HepG2 (cell line): ENCODE results near the gene SEMA5B.

Source experiments
- EZH2 ChIP-seq: conservative IDR thresholded peaks from 2 replicates; pipeline ENCODE4 v1.6.1; 2012; ENCODE audit warnings: mild to moderate bottlenecking, low read depth, low read length, moderate library complexity
- HNRNPK ChIP-seq: fragments of 200-400 bp; formaldehyde crosslinking; IDR thresholded peaks from 2 replicates; pipeline ENCODE4 v1.6.1; 2018; ENCODE audit warnings: low read length, low read depth, moderate library complexity, mild to moderate bottlenecking; ENCODE audit not compliant: poor library complexity, severe bottlenecking
- HOXA9 ChIP-seq: sonication (generic); formaldehyde crosslinking; IDR thresholded peaks from 2 replicates; pipeline ENCODE4 v1.8.1; 2022; ENCODE audit warnings: missing genetic modification reagents, mild to moderate bottlenecking, moderate library complexity, borderline replicate concordance
- RXRA ChIP-seq: sonication (generic); formaldehyde crosslinking; IDR thresholded peaks from 2 replicates; pipeline ENCODE4 v1.5.1; 2020; ENCODE audit warnings: missing genetic modification reagents
- TARDBP ChIP-seq: sonication (generic); formaldehyde crosslinking; IDR thresholded peaks from 2 replicates; pipeline ENCODE4 v1.8.0; 2022; ENCODE audit warnings: mild to moderate bottlenecking, missing genetic modification reagents
- TCF12 ChIP-seq, 2 experiments: fragments of 450-650 bp in 1 of 2; sonication (generic) in 1 of 2; formaldehyde crosslinking in 1 of 2; IDR thresholded peaks; 2 replicates each; pipeline versions ENCODE4 v1.6.1 to v1.8.0; 2017 to 2022; ENCODE audit warnings: antibody characterized with exemption in 1 of 2, mild to moderate bottlenecking in 1 of 2, missing genetic modification reagents in 1 of 2, moderate library complexity in 1 of 2
- TF ChIP-seq, protein P1 (sequence below): sonication (generic); formaldehyde crosslinking; IDR thresholded peaks from 2 replicates; pipeline ENCODE4 v1.5.0; 2020; ENCODE audit warnings: mild to moderate bottlenecking, missing genetic modification reagents, moderate library complexity

- TF ChIP-seq TARDBP (no peak), TCF12 (IDR thresholded peaks at IDR 0.05) (no peak), TCF12 (CRISPR knock-in tag; IDR thresholded peaks at IDR 0.05) (no peak), RXRA (CRISPR knock-in tag) (no peak), EZH2 (no peak), HNRNPK (no peak), HOXA9 (no peak)
- TF ChIP-seq, protein P1, sequence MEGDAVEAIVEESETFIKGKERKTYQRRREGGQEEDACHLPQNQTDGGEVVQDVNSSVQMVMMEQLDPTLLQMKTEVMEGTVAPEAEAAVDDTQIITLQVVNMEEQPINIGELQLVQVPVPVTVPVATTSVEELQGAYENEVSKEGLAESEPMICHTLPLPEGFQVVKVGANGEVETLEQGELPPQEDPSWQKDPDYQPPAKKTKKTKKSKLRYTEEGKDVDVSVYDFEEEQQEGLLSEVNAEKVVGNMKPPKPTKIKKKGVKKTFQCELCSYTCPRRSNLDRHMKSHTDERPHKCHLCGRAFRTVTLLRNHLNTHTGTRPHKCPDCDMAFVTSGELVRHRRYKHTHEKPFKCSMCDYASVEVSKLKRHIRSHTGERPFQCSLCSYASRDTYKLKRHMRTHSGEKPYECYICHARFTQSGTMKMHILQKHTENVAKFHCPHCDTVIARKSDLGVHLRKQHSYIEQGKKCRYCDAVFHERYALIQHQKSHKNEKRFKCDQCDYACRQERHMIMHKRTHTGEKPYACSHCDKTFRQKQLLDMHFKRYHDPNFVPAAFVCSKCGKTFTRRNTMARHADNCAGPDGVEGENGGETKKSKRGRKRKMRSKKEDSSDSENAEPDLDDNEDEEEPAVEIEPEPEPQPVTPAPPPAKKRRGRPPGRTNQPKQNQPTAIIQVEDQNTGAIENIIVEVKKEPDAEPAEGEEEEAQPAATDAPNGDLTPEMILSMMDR (CRISPR knock-in tag) = no peak
These were observed 88.7 kb downstream of the SEMA5B start for GRCh38 chr3:122938783-122939425.
